Tibial artery (tissue), 4 donors: ENCODE results near the gene CA4.

Experiments used
- DNase-seq, 2 donors: peaks; one replicate each; pipeline ENCODE4 v3.0.0-alpha.2; 2019
- H3K27ac ChIP-seq, 2 donors: fragments of 200-600 bp; sonication (generic) in 1 of 2; 1 replicate in 1 of 2; 2 replicates in 1 of 2; pipeline ENCODE4 v1.5.1; 2018 to 2019; ENCODE audit warnings: mild to moderate bottlenecking in 1 of 2
- H3K27me3 ChIP-seq, 2 donors: fragments of 200-600 bp; sonication (generic) in 1 of 2; one replicate each; pipeline versions ENCODE4 v1.5.1 to v1.6.0; 2016 to 2019
- H3K36me3 ChIP-seq, 3 donors: fragments of 200-600 bp; sonication (generic) in 2 of 3; one replicate each; pipeline ENCODE4 v1.5.1; 2016 to 2019; ENCODE audit warnings: mild to moderate bottlenecking in 2 of 3
- H3K4me1 ChIP-seq, 4 donors: fragments of 200-600 bp; sonication (generic) in 2 of 4; 1 replicate in 3 of 4; 2 replicates in 1 of 4; pipeline ENCODE4 v1.5.1; 2016 to 2019
- H3K4me3 ChIP-seq, 2 donors: fragments of 200-600 bp; sonication (generic) in 1 of 2; 1 replicate in 1 of 2; 2 replicates in 1 of 2; pipeline ENCODE4 v1.5.1; 2018 to 2019; ENCODE audit warnings: mild to moderate bottlenecking in 2 of 2
- H3K9me3 ChIP-seq, 3 donors: fragments of 200-600 bp; sonication (generic) in 1 of 3; one replicate each; pipeline ENCODE4 v1.5.1; 2016 to 2019
- intact Hi-C: fragments of 100-400 bp; cut with DNase I; formaldehyde crosslinking; loops from one replicate; pipeline ENCODE4 v1.15.0; 2023; ENCODE audit warnings: low total_unique reads
- TF ChIP-seq, protein P1 (sequence below), 2 experiments: fragments of 200-600 bp in 1 of 2; fragments of 450-650 bp in 1 of 2; IDR thresholded peaks; one replicate each; pipeline ENCODE4 v1.5.1; 2017 to 2019; ENCODE audit warnings: antibody characterized with exemption in 2 of 2, mild to moderate bottlenecking in 1 of 2, moderate library complexity in 1 of 2

CA4 gene

GRCh38 chr17:60168654-60169053, 18.9 kb downstream of the CA4 start:
- Histone ChIP-seq H3K36me3 (no peaks in the 10 kb centered on the region), H3K4me1 (peaks cover 0 to 5% (median 0%) of the 10 kb centered on the region in 4 donors), H3K4me3 (no peak overlapping the region), H3K27ac (no peak overlapping the region), H3K9me3 (no peaks in the 10 kb centered on the region), H3K27me3 (peaks cover 0 to 33% of the 10 kb centered on the region in 2 donors)
- intact Hi-C loops: no loop called here
- DNase-seq: no peak
- TF ChIP-seq, protein P1, sequence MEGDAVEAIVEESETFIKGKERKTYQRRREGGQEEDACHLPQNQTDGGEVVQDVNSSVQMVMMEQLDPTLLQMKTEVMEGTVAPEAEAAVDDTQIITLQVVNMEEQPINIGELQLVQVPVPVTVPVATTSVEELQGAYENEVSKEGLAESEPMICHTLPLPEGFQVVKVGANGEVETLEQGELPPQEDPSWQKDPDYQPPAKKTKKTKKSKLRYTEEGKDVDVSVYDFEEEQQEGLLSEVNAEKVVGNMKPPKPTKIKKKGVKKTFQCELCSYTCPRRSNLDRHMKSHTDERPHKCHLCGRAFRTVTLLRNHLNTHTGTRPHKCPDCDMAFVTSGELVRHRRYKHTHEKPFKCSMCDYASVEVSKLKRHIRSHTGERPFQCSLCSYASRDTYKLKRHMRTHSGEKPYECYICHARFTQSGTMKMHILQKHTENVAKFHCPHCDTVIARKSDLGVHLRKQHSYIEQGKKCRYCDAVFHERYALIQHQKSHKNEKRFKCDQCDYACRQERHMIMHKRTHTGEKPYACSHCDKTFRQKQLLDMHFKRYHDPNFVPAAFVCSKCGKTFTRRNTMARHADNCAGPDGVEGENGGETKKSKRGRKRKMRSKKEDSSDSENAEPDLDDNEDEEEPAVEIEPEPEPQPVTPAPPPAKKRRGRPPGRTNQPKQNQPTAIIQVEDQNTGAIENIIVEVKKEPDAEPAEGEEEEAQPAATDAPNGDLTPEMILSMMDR (IDR thresholded peaks at IDR 0.05): no peak

- Histone ChIP-seq H3K9me3 (no peaks in the 10 kb centered on the region), H3K36me3 (no peaks in the 10 kb centered on the region), H3K27me3 (peaks cover 0 to 27% of the 10 kb centered on the region in 2 donors), H3K4me3 (no peak overlapping the region), H3K4me1 (peaks cover 0 to 5% (median 0%) of the 10 kb centered on the region in 4 donors), H3K27ac (no peak overlapping the region)
- intact Hi-C loops: no loop called here
- TF ChIP-seq, protein P1 (IDR thresholded peaks at IDR 0.05): no peak
- DNase-seq: no peak
These were observed 20.4 kb downstream of the CA4 start for GRCh38 chr17:60169921-60170817.

DNA sequence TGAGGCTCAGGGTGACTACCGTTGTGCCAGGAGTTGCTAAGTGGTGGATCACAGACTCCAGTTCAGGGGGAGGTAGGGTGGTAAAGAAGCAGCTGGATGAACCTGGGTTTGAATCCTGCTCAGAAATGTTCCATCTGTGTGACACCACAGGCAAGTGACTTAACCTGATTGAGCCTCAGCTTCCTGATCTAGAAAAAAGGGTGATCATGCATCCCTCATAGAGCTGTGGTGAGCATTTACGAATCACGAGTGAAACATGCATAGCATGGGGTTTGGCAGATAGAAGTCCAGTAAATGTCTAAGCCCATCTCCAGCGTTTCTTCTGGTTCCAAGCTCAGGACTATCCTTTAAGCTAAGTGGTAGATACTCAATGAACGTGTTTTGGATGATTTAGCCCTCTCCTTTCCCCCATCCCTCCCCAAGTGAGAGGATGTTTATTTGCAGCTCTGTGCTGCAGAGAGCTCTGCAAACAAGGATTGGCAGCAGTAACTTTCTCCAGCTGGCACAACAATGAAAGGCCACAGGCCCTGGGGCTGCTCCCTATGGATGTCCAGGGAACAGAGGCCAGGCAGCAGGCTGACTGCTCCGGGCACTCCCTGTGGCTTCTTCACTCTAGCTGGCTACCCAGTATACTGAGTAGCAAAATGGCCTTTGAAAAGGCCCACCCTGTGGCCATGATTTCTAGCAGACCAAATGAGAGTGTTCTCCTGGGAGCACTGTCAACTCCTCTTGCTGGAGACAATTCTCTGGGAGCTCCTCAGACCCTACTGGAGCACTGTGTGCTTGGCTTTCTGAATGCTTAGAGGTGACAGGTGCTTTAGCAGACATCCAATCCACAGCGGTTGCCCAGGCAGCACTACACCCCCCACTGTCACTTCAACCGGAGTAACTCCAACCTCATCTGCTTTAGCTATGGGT, 21.3 kb downstream of the CA4 start:
- Histone ChIP-seq H3K27ac (no peak overlapping the region), H3K4me1 (peaks cover 0 to 5% (median 0%) of the 10 kb centered on the region in 4 donors), H3K27me3 (peaks cover 0 to 20% of the 10 kb centered on the region in 2 donors), H3K4me3 (no peak overlapping the region), H3K9me3 (no peaks in the 10 kb centered on the region), H3K36me3 (no peaks in the 10 kb centered on the region)
- DNase-seq: no peak
- intact Hi-C loops: no loop called here
- TF ChIP-seq, protein P1 (IDR thresholded peaks at IDR 0.05): no peak

- intact Hi-C loops: no loop called here
- H3K27me3 ChIP-seq: peaks cover 0 to 16% of the 10 kb centered on the region in 2 donors
- H3K4me3 ChIP-seq: no peak overlapping the region
- DNase-seq: no peak
- peaks cover 0 to 5% (median 0%) of the 10 kb centered on the region in 4 donors for H3K4me1 ChIP-seq
- no peaks in the 10 kb centered on the region for H3K9me3 ChIP-seq
- peaks cover 0 to 2% (median 0%) of the 10 kb centered on the region in 3 donors for H3K36me3 ChIP-seq
- no peak overlapping the region for H3K27ac ChIP-seq
- TF ChIP-seq, protein P1 (IDR thresholded peaks at IDR 0.05): no peak
These were observed 21.9 kb downstream of the CA4 start for GRCh38 chr17:60171753-60172079.

DNA sequence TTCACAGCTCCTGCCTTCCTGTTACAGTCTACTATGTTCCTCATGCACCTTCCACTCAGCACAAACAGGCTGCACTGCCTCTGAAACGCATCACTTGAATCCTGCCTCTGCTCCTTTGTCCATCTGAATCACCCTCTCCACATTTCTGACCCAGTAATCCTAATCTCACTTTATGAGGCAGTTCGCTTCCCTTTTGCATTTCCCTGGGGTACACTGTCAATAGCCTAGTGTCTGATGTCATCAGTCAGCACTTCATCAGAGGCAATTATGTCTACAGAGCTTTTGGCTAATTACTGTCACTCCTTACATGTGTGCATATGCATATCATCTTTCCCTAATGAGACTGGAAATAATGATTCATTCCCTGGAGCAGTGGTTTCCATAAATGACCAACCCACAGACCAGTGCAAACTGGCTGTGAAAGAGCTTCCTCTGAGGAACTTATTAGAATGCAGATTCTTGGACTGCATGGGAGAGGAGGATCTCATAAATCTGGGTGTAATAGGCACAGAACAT, 23.6 kb downstream of the CA4 start:
- H3K9me3 ChIP-seq: no peaks in the 10 kb centered on the region
- TF ChIP-seq, protein P1 (IDR thresholded peaks at IDR 0.05): no peak
- DNase-seq: no peak
- no peak overlapping the region for H3K4me3 ChIP-seq
- peaks cover 4 to 9% (median 5%) of the 10 kb centered on the region in 3 donors for H3K36me3 ChIP-seq
- H3K4me1 ChIP-seq: peaks cover 0 to 5% (median 0%) of the 10 kb centered on the region in 4 donors
- no peak overlapping the region for H3K27ac ChIP-seq
- intact Hi-C loops: no loop called here
- peaks cover 0 to 6% of the 10 kb centered on the region in 2 donors for H3K27me3 ChIP-seq
